SU-DHL-6 (cell line): Measurements from ENCODE around the gene ACACB.

Experiments used
- H2AFZ ChIP-seq: fragments of 200-600 bp; sonication (generic); 2 replicates; pipeline ENCODE4 v1.6.1; 2014; ENCODE audit warnings: low read depth, mild to moderate bottlenecking, moderate library complexity, mixed read lengths, antibody characterized with exemption, low read length; ENCODE audit not compliant: severe bottlenecking
- H3F3A ChIP-seq: fragments of 200-600 bp; shearing (Covaris generic); 2 replicates; pipeline ENCODE4 v1.6.0; 2016; ENCODE audit warnings: antibody characterized with exemption, mild to moderate bottlenecking; ENCODE audit not compliant: insufficient read depth
- H3K27ac ChIP-seq: fragments of 200-600 bp; sonication (generic); 2 replicates; pipeline ENCODE4 v1.5.1; 2016; ENCODE audit warnings: low read depth, mild to moderate bottlenecking, low read length, moderate library complexity, mixed read lengths
- H3K27me3 ChIP-seq: fragments of 200-600 bp; sonication (generic), shearing (Covaris generic); 2 replicates; pipeline ENCODE4 v1.6.0; 2014; ENCODE audit warnings: mild to moderate bottlenecking, low read length
- H3K36me3 ChIP-seq: fragments of 200-600 bp; sonication (generic); 2 replicates; pipeline ENCODE4 v1.6.1; 2014; ENCODE audit warnings: mild to moderate bottlenecking, low read length, mixed read lengths
- H3K4me2 ChIP-seq: fragments of 300-600, 200-600 bp; shearing (Covaris generic), sonication (generic); 2 replicates; pipeline ENCODE4 v1.6.0; 2014; ENCODE audit warnings: low read length, low read depth, mild to moderate bottlenecking; ENCODE audit not compliant: poor library complexity, severe bottlenecking
- H3K4me3 ChIP-seq: fragments of 200-600 bp; sonication (generic); 2 replicates; pipeline ENCODE4 v1.5.1; 2014; ENCODE audit warnings: antibody characterized with exemption, low read length, mild to moderate bottlenecking, mixed read lengths; ENCODE audit not compliant: insufficient read depth, poor library complexity, severe bottlenecking
- H3K79me2 ChIP-seq: fragments of 200-600 bp; sonication (generic); 2 replicates; pipeline ENCODE4 v1.6.1; 2014; ENCODE audit warnings: mild to moderate bottlenecking, low read length, moderate library complexity; ENCODE audit not compliant: insufficient read depth
- H3K9ac ChIP-seq: fragments of 200-600 bp; sonication (generic); 2 replicates; pipeline ENCODE4 v1.7.0; 2014; ENCODE audit warnings: mild to moderate bottlenecking, low read length
- H3K9me2 ChIP-seq: fragments of 200-600 bp; sonication (generic); replicated peaks from 2 replicates; pipeline ENCODE4 v1.6.1; 2014; ENCODE audit warnings: low read length; ENCODE audit not compliant: insufficient read depth
- H3K9me3 ChIP-seq: fragments of 200-600 bp; sonication (generic); 2 replicates; pipeline ENCODE4 v1.6.1; 2014; ENCODE audit warnings: low read length, mixed read lengths; ENCODE audit not compliant: insufficient read depth
- H4K20me1 ChIP-seq: fragments of 200-600 bp; sonication (generic); 2 replicates; pipeline ENCODE4 v1.6.1; 2014; ENCODE audit warnings: low read depth, mild to moderate bottlenecking, antibody characterized with exemption, low read length, moderate library complexity, mixed read lengths
- EZH2phosphoT487 ChIP-seq: fragments of 200-600 bp; sonication (generic), shearing (Covaris generic); conservative IDR thresholded peaks from 2 replicates; pipeline ENCODE4 v1.6.1; 2018; ENCODE audit warnings: mild to moderate bottlenecking, antibody characterized with exemption, low read length, moderate library complexity, mixed read lengths
- TF ChIP-seq, protein P1 (sequence below): fragments of 200-600 bp; sonication (generic); IDR thresholded peaks from one replicate; pipeline ENCODE4 v1.5.1; 2017; ENCODE audit warnings: antibody characterized with exemption, mild to moderate bottlenecking, low read length, moderate library complexity; ENCODE audit not compliant: insufficient read depth, poor library complexity, severe bottlenecking

Gene ACACB

DNA sequence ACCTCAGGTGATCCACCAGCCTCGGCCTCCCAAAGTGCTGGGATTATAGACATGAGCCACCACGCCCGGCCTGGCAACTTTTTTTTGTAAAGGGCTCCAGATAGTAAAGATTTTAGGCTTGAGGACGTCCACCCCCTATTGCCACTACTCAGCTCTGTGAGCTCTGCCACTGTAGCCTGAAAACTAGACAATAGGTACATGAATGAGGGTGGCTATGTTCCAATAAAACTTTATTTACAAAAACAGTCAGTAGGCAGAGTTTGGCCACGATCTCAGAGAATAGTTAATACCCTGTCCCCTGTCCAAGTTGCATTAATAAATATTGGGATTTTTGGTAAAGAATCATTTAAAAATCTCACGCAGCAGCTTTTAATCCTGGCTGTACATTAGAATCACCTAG is 102.6 kb downstream of the ACACB start:
- no peaks in the 10 kb centered on the region for H4K20me1 ChIP-seq
- H3K27ac ChIP-seq: no peak overlapping the region
- H3F3A ChIP-seq: no peaks in the 10 kb centered on the region
- no peaks in the 10 kb centered on the region for H3K27me3 ChIP-seq
- H3K9me3 ChIP-seq: no peaks in the 10 kb centered on the region
- H3K36me3 ChIP-seq: no peaks in the 10 kb centered on the region
- no peaks in the 10 kb centered on the region for H3K9me2 ChIP-seq
- H3K4me2 ChIP-seq: no peak overlapping the region
- no peaks in the 10 kb centered on the region for H3K79me2 ChIP-seq
- TF ChIP-seq, protein P1, sequence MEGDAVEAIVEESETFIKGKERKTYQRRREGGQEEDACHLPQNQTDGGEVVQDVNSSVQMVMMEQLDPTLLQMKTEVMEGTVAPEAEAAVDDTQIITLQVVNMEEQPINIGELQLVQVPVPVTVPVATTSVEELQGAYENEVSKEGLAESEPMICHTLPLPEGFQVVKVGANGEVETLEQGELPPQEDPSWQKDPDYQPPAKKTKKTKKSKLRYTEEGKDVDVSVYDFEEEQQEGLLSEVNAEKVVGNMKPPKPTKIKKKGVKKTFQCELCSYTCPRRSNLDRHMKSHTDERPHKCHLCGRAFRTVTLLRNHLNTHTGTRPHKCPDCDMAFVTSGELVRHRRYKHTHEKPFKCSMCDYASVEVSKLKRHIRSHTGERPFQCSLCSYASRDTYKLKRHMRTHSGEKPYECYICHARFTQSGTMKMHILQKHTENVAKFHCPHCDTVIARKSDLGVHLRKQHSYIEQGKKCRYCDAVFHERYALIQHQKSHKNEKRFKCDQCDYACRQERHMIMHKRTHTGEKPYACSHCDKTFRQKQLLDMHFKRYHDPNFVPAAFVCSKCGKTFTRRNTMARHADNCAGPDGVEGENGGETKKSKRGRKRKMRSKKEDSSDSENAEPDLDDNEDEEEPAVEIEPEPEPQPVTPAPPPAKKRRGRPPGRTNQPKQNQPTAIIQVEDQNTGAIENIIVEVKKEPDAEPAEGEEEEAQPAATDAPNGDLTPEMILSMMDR: no peak
- TF ChIP-seq EZH2phosphoT487: no peak
- H3K9ac ChIP-seq: no peak overlapping the region
- H3K4me3 ChIP-seq: no peak overlapping the region
- H2AFZ ChIP-seq: no peak overlapping the region

DNA sequence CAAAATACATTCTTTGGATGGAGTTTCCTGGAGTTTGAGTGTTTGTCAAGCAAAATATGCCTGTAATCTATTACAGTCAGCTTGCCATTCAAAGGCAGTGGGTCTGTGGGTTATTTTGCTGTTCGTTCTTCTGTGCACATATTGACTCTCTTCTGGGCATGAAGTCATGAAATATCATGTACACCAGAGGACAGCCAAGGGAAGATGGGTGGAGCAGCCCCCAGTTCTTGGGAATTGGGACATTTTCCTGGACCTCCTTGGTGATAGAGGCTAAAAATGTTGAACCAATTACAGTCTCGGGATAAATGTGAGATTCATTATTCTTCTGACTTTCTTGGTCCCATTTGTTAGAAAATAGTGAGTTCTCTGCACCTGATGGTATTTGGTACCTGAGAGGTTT is 103.6 kb downstream of the ACACB start:
- H3K36me3 ChIP-seq: no peaks in the 10 kb centered on the region
- H4K20me1 ChIP-seq: no peaks in the 10 kb centered on the region
- H3K27ac ChIP-seq: no peak overlapping the region
- H3K4me2 ChIP-seq: no peak overlapping the region
- no peak overlapping the region for H3K9ac ChIP-seq
- no peaks in the 10 kb centered on the region for H3K27me3 ChIP-seq
- TF ChIP-seq EZH2phosphoT487: no peak
- TF ChIP-seq, protein P1: no peak
- no peaks in the 10 kb centered on the region for H3K9me2 ChIP-seq
- no peaks in the 10 kb centered on the region for H3K9me3 ChIP-seq
- H3K79me2 ChIP-seq: no peaks in the 10 kb centered on the region
- no peak overlapping the region for H2AFZ ChIP-seq
- no peaks in the 10 kb centered on the region for H3F3A ChIP-seq
- no peak overlapping the region for H3K4me3 ChIP-seq

DNA sequence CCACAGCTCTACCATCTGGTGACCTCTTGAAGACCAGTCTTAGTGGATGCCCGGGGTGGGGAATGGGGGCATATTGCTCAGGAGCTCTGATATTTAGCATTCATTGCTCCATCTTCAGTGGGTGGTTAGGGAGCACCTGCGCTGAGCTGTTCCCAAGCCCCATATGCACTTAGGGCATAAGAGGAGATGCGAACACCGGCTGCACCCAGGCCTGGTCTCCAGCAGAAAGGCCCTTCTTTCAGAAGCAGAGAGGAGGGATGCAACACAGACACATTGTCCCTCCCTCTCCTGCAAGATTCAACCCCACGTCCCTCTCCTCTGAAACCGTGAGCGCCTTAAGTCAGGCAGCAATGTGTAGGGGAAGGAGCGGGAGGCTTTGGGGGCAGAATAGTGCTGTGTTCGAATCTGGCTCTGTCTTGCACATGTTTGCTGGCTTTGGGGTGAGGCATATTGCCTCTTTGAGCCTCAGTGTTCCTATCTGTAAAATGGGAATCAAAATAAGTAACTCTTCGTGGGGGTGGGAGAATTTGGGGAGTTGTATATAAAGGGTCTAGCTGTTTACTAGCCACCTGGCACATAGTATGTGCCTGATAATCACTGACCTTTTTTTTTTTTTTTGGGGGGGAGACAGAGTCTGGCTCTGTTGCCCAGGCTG is 105.0 kb downstream of the ACACB start:
- no peak overlapping the region for H3K4me2 ChIP-seq
- H3K9ac ChIP-seq: no peak overlapping the region
- no peaks in the 10 kb centered on the region for H3F3A ChIP-seq
- no peaks in the 10 kb centered on the region for H3K79me2 ChIP-seq
- H3K4me3 ChIP-seq: no peak overlapping the region
- H3K9me2 ChIP-seq: no peaks in the 10 kb centered on the region
- no peak overlapping the region for H3K27ac ChIP-seq
- no peaks in the 10 kb centered on the region for H3K27me3 ChIP-seq
- no peak overlapping the region for H2AFZ ChIP-seq
- no peaks in the 10 kb centered on the region for H4K20me1 ChIP-seq
- H3K36me3 ChIP-seq: no peaks in the 10 kb centered on the region
- TF ChIP-seq EZH2phosphoT487: no peak
- TF ChIP-seq, protein P1: no peak
- H3K9me3 ChIP-seq: no peaks in the 10 kb centered on the region
